ENCODE data around the gene HABP4. TPM values are rescaled to one million over a fixed set of nuclear protein-coding genes. Genes with fewer than 3 reads are reported as not detected.
A peak's percentile ranks its signal among the peaks of the same experiment; 100 is the strongest.

Gene HABP4
- total RNA-seq, 1 donor from 2014 or later = 41.2 TPM

GRCh38 chr9:96510258-96510657 lies 60.3 kb downstream of the HABP4 start:
- no peak overlapping the region for H3K4me3 ChIP-seq (ENCODE audit: low read depth, low read length)
- no peak for DNase-seq (ENCODE audit: low read depth)
- TF ChIP-seq CTCF (conservative IDR thresholded peaks at IDR 0.05; ENCODE audit: low read depth, low read length) = no peak

GRCh38 chr9:96512240-96512639 lies 62.3 kb downstream of the HABP4 start:
- no peak overlapping the region for H3K4me3 ChIP-seq (ENCODE audit: low read depth, low read length)
- no peak for TF ChIP-seq CTCF (conservative IDR thresholded peaks at IDR 0.05; ENCODE audit: low read depth, low read length)
- no peak for DNase-seq (ENCODE audit: low read depth)

GRCh38 chr9:96513622-96514021 lies 63.7 kb downstream of the HABP4 start:
- H3K4me3 ChIP-seq (ENCODE audit: low read depth, low read length) = no peak overlapping the region
- no peak for TF ChIP-seq CTCF (conservative IDR thresholded peaks at IDR 0.05; ENCODE audit: low read depth, low read length)
- DNase-seq (ENCODE audit: low read depth) = peak; percentile 1

GRCh38 chr9:96514108-96514799 lies 64.3 kb downstream of the HABP4 start:
- peak; percentile 18 for DNase-seq (ENCODE audit: low read depth)
- TF ChIP-seq CTCF (conservative IDR thresholded peaks at IDR 0.05; ENCODE audit: low read depth, low read length) = no peak
- no peak overlapping the region for H3K4me3 ChIP-seq (ENCODE audit: low read depth, low read length)

- TF ChIP-seq CTCF (conservative IDR thresholded peaks at IDR 0.05; ENCODE audit: low read depth, low read length) = no peak
- DNase-seq (ENCODE audit: low read depth) = no peak
- no peak overlapping the region for H3K4me3 ChIP-seq (ENCODE audit: low read depth, low read length)
Observed at GRCh38 chr9:96514800-96515158, 64.8 kb downstream of the HABP4 start.

- no peak for DNase-seq (ENCODE audit: low read depth)
Observed at GRCh38 chr9:96515621-96516470, 65.9 kb downstream of the HABP4 start.

More at GRCh38 chr9:96515621-96516470, 65.9 kb downstream of the HABP4 start:
- no peak for TF ChIP-seq CTCF (conservative IDR thresholded peaks at IDR 0.05; ENCODE audit: low read depth, low read length)
- H3K4me3 ChIP-seq (ENCODE audit: low read depth, low read length) = no peak overlapping the region
